Measurements from ENCODE around the gene TMEM89.

TMEM89 gene

DNA sequence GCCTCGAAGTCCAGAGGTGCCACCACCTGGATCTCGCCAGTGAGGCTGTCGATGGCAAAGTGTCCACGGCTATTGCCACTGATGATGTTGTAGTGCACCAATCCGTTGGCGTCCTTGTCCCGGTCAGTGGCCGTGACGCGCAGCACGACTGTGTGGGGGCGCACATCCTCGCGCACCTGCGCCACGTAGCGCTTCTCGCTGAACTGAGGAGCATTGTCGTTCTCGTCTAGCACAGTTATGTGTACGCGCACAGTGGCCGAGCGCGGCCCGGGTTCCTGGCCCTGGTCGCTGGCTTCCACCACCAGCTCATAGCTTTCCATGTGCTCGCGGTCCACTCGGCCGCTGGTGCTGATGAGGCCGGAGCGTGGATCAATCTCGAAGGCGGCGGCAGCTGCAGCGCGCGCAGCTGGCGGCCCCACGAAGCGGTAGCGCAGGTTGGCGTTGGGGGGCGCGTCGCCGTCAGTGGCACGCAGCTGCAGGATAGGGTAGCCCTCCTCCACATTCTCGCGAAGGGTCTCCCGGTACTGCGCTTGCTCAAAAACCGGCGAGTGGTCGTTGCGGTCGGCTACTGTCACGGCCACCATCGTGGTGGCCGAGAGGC, 39.3 kb upstream of the TMEM89 start:
- H4K8ac ChIP-seq (ENCODE audit: low read depth, low read length), result peak overlapping the region; percentile 7
- H2BK120ac ChIP-seq (ENCODE audit: low read depth, low read length), result peak overlapping the region; percentile 56
- no peak overlapping the region for H3K4ac ChIP-seq (ENCODE audit: low read length)
- H3K18ac ChIP-seq (ENCODE audit: low read length), result no peak overlapping the region
- H3K9ac ChIP-seq (ENCODE audit: low read depth, low read length, poor library complexity), result peak overlapping the region; percentile 24
- H2BK12ac ChIP-seq (ENCODE audit: low read length), result no peak overlapping the region
- H3K23ac ChIP-seq (ENCODE audit: low read depth, low read length, poor library complexity), result peak overlapping the region; percentile 6
- peak overlapping the region in 1 of 2 donors; percentile 41 for H3K4me3 ChIP-seq (ENCODE audit: low read length in 2 of 2)
- H3K36me3 ChIP-seq (replicated peaks in 1 of 2; ENCODE audit: control insufficient read depth in 2 of 2, insufficient read depth in 2 of 2, low read length in 2 of 2), result peaks cover 32 to 62% of the 10 kb centered on the region in 2 donors
- H2BK15ac ChIP-seq (ENCODE audit: low read length), result no peak overlapping the region
- no peak overlapping the region for H2AFZ ChIP-seq (ENCODE audit: low read length)
- H3K79me1 ChIP-seq (ENCODE audit: low read depth, low read length), result peaks cover 1% of the 10 kb centered on the region
- H3K4me2 ChIP-seq (ENCODE audit: insufficient read depth, low read length, poor library complexity, severe bottlenecking), result no peak overlapping the region
- H3K27ac ChIP-seq (replicated peaks; ENCODE audit: low read length), result no peak overlapping the region
- H3K9me3 ChIP-seq (replicated peaks in 1 of 2; ENCODE audit: control insufficient read depth in 2 of 2, insufficient read depth in 1 of 2, low read depth in 1 of 2, low read length in 2 of 2), result peaks cover 6 to 24% of the 10 kb centered on the region in 2 donors
- H2AK5ac ChIP-seq (ENCODE audit: low read depth, low read length), result no peak overlapping the region
- DNase-seq (ENCODE audit: low spot score), result no peak
- H2BK5ac ChIP-seq (ENCODE audit: low read length), result no peak overlapping the region
- no CpG with 5 or more reads among the region's 61 CpGs for WGBS, 2 donors (ENCODE audit: extremely low coverage in 2 of 2, insufficient read length in 2 of 2, insufficient replicate concordance in 1 of 2)
- no peaks in the 10 kb centered on the region for H3K27me3 ChIP-seq (ENCODE audit: control insufficient read depth in 3 of 3, insufficient read depth in 3 of 3, low read depth in 1 of 3, low read length in 3 of 3)
- peaks cover 5 to 12% of the 10 kb centered on the region in 2 donors for H3K4me1 ChIP-seq (ENCODE audit: control insufficient read depth in 2 of 2, insufficient read depth in 1 of 2, low read depth in 1 of 2, low read length in 2 of 2)
- no peak overlapping the region for H4K91ac ChIP-seq (ENCODE audit: low read depth, low read length, poor library complexity)
- H3K14ac ChIP-seq (ENCODE audit: low read length), result no peak overlapping the region

DNA sequence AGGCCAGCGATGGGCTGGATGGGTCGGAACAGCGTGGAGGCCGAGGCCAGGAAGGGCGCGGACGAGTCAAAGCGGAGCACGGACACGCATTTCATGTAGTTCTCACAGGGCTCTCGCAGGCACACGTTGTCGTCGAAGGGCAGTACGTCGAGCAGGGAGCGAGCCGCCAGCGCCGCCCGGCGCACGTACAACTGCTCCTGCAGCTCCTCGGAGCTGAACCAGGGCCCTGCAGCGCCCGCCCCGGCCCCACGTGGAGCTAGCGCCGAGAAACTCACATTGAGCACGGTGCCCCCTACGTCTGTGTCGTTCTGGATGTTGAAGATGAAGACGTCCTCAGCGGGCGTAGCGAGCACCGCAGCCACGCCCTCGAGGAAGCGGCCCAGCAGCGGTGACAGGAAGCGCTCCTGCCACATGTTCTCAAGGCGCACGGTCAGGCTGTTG, 35.3 kb upstream of the TMEM89 start:
- H3K23ac ChIP-seq (ENCODE audit: low read depth, low read length, poor library complexity), result peak overlapping the region; percentile 82
- DNase-seq (ENCODE audit: low spot score), result no peak
- no CpG with 5 or more reads among the region's 45 CpGs for WGBS, 2 donors (ENCODE audit: extremely low coverage in 2 of 2, insufficient read length in 2 of 2, insufficient replicate concordance in 1 of 2)
- peak overlapping the region; percentile 96 for H4K8ac ChIP-seq (ENCODE audit: low read depth, low read length)
- H3K36me3 ChIP-seq (replicated peaks in 1 of 2; ENCODE audit: control insufficient read depth in 2 of 2, insufficient read depth in 2 of 2, low read length in 2 of 2), result peaks cover 39 to 89% of the 10 kb centered on the region in 2 donors
- peak overlapping the region; percentile 99 for H2BK15ac ChIP-seq (ENCODE audit: low read length)
- peak overlapping the region; percentile 17 for H2BK5ac ChIP-seq (ENCODE audit: low read length)
- peak overlapping the region; percentile 91 for H3K9ac ChIP-seq (ENCODE audit: low read depth, low read length, poor library complexity)
- H3K79me1 ChIP-seq (ENCODE audit: low read depth, low read length), result peaks cover 7% of the 10 kb centered on the region
- H3K4ac ChIP-seq (ENCODE audit: low read length), result peak overlapping the region; percentile 45
- H4K91ac ChIP-seq (ENCODE audit: low read depth, low read length, poor library complexity), result peak overlapping the region; percentile 70
- H3K27me3 ChIP-seq (ENCODE audit: control insufficient read depth in 3 of 3, insufficient read depth in 3 of 3, low read depth in 1 of 3, low read length in 3 of 3), result no peaks in the 10 kb centered on the region
- H3K14ac ChIP-seq (ENCODE audit: low read length), result peak overlapping the region; percentile 76
- peak overlapping the region; percentile 68 for H3K27ac ChIP-seq (replicated peaks; ENCODE audit: low read length)
- peak overlapping the region; percentile 96 for H3K18ac ChIP-seq (ENCODE audit: low read length)
- H2BK120ac ChIP-seq (ENCODE audit: low read depth, low read length), result peak overlapping the region; percentile 56
- peak overlapping the region; percentile 98 for H2AK5ac ChIP-seq (ENCODE audit: low read depth, low read length)
- H2BK12ac ChIP-seq (ENCODE audit: low read length), result peak overlapping the region; percentile 93
- H3K4me2 ChIP-seq (ENCODE audit: insufficient read depth, low read length, poor library complexity, severe bottlenecking), result peak overlapping the region; percentile 42
- no peak overlapping the region for H3K4me3 ChIP-seq (ENCODE audit: low read length in 2 of 2)
- peaks cover 2 to 12% of the 10 kb centered on the region in 2 donors for H3K4me1 ChIP-seq (ENCODE audit: control insufficient read depth in 2 of 2, insufficient read depth in 1 of 2, low read depth in 1 of 2, low read length in 2 of 2)
- no peak overlapping the region for H2AFZ ChIP-seq (ENCODE audit: low read length)
- peaks cover 6 to 24% of the 10 kb centered on the region in 2 donors for H3K9me3 ChIP-seq (replicated peaks in 1 of 2; ENCODE audit: control insufficient read depth in 2 of 2, insufficient read depth in 1 of 2, low read depth in 1 of 2, low read length in 2 of 2)

DNA sequence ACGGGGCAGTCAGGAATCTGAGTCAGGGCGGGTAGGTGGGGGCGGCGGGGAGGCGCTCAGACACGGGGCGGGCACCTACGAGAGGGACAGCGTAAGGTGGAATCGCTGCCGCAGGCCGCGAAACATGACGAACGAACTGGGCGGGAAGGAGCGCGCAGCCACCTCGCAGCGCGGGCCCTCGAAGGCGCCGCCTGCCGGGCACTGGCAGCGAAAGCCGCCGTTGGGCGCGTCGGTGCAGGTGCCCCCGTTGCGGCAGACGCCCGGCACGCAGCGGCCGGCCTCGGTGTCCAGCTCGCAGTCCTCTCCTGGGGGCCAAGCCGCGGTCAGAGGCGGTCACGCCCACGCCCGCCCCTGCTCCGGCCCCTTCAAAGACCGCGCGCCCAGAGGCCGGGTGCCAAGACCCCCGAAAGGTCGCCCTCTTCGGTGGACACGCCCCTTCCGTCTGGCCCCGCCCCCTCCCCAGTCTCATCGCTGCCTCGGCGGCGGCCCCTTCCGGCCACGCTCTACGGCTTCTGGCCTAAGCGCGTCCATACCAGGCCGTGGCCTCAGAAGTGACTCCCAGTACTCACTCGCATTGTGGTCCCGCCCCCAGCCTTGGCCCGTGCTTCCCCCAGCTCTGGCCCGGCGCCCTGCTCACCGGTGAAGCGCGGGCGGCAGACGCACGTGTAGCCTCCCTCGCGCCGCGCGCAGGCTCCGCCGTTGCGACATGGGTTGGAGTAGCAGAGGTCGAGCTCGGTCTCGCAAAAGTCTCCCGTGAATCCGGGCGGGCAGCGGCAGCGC, 34.7 kb upstream of the TMEM89 start:
- Histone ChIP-seq H3K4ac (ENCODE audit: low read length) (peak overlapping the region; percentile 45), H3K9ac (ENCODE audit: low read depth, low read length, poor library complexity) (peak overlapping the region; percentile 91), H3K9me3 (replicated peaks in 1 of 2; ENCODE audit: control insufficient read depth in 2 of 2, insufficient read depth in 1 of 2, low read depth in 1 of 2, low read length in 2 of 2) (peaks cover 6 to 24% of the 10 kb centered on the region in 2 donors), H3K4me3 (ENCODE audit: low read length in 2 of 2) (peak overlapping the region in 1 of 2 donors; percentile 76), H3K4me2 (ENCODE audit: insufficient read depth, low read length, poor library complexity, severe bottlenecking) (peak overlapping the region; percentile 70), H2BK12ac (ENCODE audit: low read length) (peak overlapping the region; percentile 93), H3K14ac (ENCODE audit: low read length) (peak overlapping the region; percentile 97), H3K36me3 (replicated peaks in 1 of 2; ENCODE audit: control insufficient read depth in 2 of 2, insufficient read depth in 2 of 2, low read length in 2 of 2) (peaks cover 44 to 92% of the 10 kb centered on the region in 2 donors), H3K27ac (replicated peaks; ENCODE audit: low read length) (peak overlapping the region; percentile 80), H4K91ac (ENCODE audit: low read depth, low read length, poor library complexity) (peak overlapping the region; percentile 70), H2AK5ac (ENCODE audit: low read depth, low read length) (peak overlapping the region; percentile 98), H2BK5ac (ENCODE audit: low read length) (peak overlapping the region; percentile 17), H2AFZ (ENCODE audit: low read length) (no peak overlapping the region), H2BK15ac (ENCODE audit: low read length) (peak overlapping the region; percentile 99), H3K18ac (ENCODE audit: low read length) (peak overlapping the region; percentile 96), H3K27me3 (ENCODE audit: control insufficient read depth in 3 of 3, insufficient read depth in 3 of 3, low read depth in 1 of 3, low read length in 3 of 3) (no peaks in the 10 kb centered on the region), H3K4me1 (ENCODE audit: control insufficient read depth in 2 of 2, insufficient read depth in 1 of 2, low read depth in 1 of 2, low read length in 2 of 2) (peaks cover 0 to 10% of the 10 kb centered on the region in 2 donors), H4K8ac (ENCODE audit: low read depth, low read length) (peak overlapping the region; percentile 96), H3K79me1 (ENCODE audit: low read depth, low read length) (peaks cover 7% of the 10 kb centered on the region), H3K23ac (ENCODE audit: low read depth, low read length, poor library complexity) (peak overlapping the region; percentile 82), H2BK120ac (ENCODE audit: low read depth, low read length) (peak overlapping the region; percentile 56)
- WGBS, 2 donors (ENCODE audit: extremely low coverage in 2 of 2, insufficient read length in 2 of 2, insufficient replicate concordance in 1 of 2), result no CpG with 5 or more reads among the region's 94 CpGs
- DNase-seq (ENCODE audit: low spot score), result peak; percentile 89

DNA sequence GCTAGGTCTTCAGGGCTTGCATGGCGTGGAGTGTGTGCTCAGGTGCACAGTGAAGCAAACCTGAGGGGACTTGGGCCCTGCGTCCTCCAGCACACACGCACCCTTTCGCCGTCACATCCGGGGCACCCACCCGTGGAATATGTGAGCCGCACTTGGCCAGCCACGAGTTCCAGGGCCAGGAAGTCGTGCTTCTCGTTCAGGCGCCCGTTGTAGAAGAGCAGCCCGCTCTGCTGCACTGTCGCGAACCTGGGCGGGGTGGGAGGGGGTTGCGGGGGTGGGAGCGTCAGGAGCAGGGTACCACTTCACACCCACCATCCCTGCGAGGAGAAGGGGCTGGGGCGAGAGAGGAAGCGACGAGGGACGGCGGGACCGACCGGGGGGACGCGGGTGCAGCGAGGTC, 34.0 kb upstream of the TMEM89 start:
- Histone ChIP-seq H3K79me1 (ENCODE audit: low read depth, low read length) (peaks cover 5% of the 10 kb centered on the region), H4K8ac (ENCODE audit: low read depth, low read length) (no peak overlapping the region), H2BK15ac (ENCODE audit: low read length) (peak overlapping the region; percentile 8), H3K9ac (ENCODE audit: low read depth, low read length, poor library complexity) (peak overlapping the region; percentile 86), H2BK12ac (ENCODE audit: low read length) (peak overlapping the region; percentile 14), H3K27me3 (ENCODE audit: control insufficient read depth in 3 of 3, insufficient read depth in 3 of 3, low read depth in 1 of 3, low read length in 3 of 3) (no peaks in the 10 kb centered on the region), H2AFZ (ENCODE audit: low read length) (no peak overlapping the region), H3K4me1 (ENCODE audit: control insufficient read depth in 2 of 2, insufficient read depth in 1 of 2, low read depth in 1 of 2, low read length in 2 of 2) (peaks cover 0 to 10% of the 10 kb centered on the region in 2 donors), H3K36me3 (replicated peaks in 1 of 2; ENCODE audit: control insufficient read depth in 2 of 2, insufficient read depth in 2 of 2, low read length in 2 of 2) (peaks cover 46 to 92% of the 10 kb centered on the region in 2 donors), H3K9me3 (replicated peaks in 1 of 2; ENCODE audit: control insufficient read depth in 2 of 2, insufficient read depth in 1 of 2, low read depth in 1 of 2, low read length in 2 of 2) (peaks cover 3 to 18% of the 10 kb centered on the region in 2 donors), H3K4me2 (ENCODE audit: insufficient read depth, low read length, poor library complexity, severe bottlenecking) (peak overlapping the region; percentile 70), H3K4me3 (ENCODE audit: low read length in 2 of 2) (no peak overlapping the region), H3K23ac (ENCODE audit: low read depth, low read length, poor library complexity) (peak overlapping the region; percentile 82), H3K27ac (replicated peaks; ENCODE audit: low read length) (peak overlapping the region; percentile 80), H4K91ac (ENCODE audit: low read depth, low read length, poor library complexity) (no peak overlapping the region), H2AK5ac (ENCODE audit: low read depth, low read length) (peak overlapping the region; percentile 6), H2BK5ac (ENCODE audit: low read length) (no peak overlapping the region), H3K14ac (ENCODE audit: low read length) (peak overlapping the region; percentile 97), H3K4ac (ENCODE audit: low read length) (no peak overlapping the region), H2BK120ac (ENCODE audit: low read depth, low read length) (no peak overlapping the region), H3K18ac (ENCODE audit: low read length) (peak overlapping the region; percentile 86)
- WGBS, 2 donors (ENCODE audit: extremely low coverage in 2 of 2, insufficient read length in 2 of 2, insufficient replicate concordance in 1 of 2), result no CpG with 5 or more reads among the region's 30 CpGs
- DNase-seq (ENCODE audit: low spot score), result no peak

Measured in neuronal stem cell (in vitro differentiated cells).